Activated CD8-positive, alpha-beta T cell treated with anti-CD3 and anti-CD28 coated beads, Interleukin-2, amount 10 ng/mL, durations not matched to agents 7 days and 5 days (primary cell): ENCODE data around the gene LAG3. TPM values are rescaled to one million over a fixed set of nuclear protein-coding genes. Genes with fewer than 3 reads are reported as not detected.

Experiments
- ATAC-seq: fragments of 150-1000 bp; cut with Tn5 transposase; one replicate; pipeline ENCODE4 v1.10.0; 2021; ENCODE audit warnings: moderate library complexity
- CTCF ChIA-PET: fragments of 350-600 bp; sonication (Branson Sonifier 250); formaldehyde crosslinking; loops from one replicate; lab custom pipeline; 2021; ENCODE audit warnings: antibody characterized with exemption; lab: Charles Lee
- POLR2A ChIA-PET: fragments of 350-600 bp; sonication (Branson Sonifier 250); formaldehyde crosslinking; loops from one replicate; lab custom pipeline; 2021; ENCODE audit warnings: antibody characterized with exemption; lab: Charles Lee
- DNase-seq: peaks from one replicate; pipeline ENCODE4 v3.0.0-alpha.2; 2020
- H3K27ac Mint-ChIP-seq: one replicate; pipeline ENCODE4 v1.8.0; 2021; ENCODE audit warnings: mild to moderate bottlenecking, mixed read lengths
- H3K27me3 Mint-ChIP-seq: one replicate; pipeline ENCODE4 v1.8.0; 2021; ENCODE audit warnings: low read depth, mixed read lengths
- H3K36me3 Mint-ChIP-seq: one replicate; pipeline ENCODE4 v1.8.0; 2021; ENCODE audit warnings: low read depth, mixed read lengths
- H3K4me1 Mint-ChIP-seq: one replicate; pipeline ENCODE4 v1.8.0; 2021; ENCODE audit warnings: low read depth, mixed read lengths
- H3K4me3 Mint-ChIP-seq: one replicate; pipeline ENCODE4 v1.8.0; 2021; ENCODE audit warnings: mild to moderate bottlenecking, mixed read lengths
- H3K9me3 Mint-ChIP-seq: one replicate; pipeline ENCODE4 v1.8.0; 2022; ENCODE audit warnings: mixed read lengths; ENCODE audit not compliant: insufficient read depth
- total RNA-seq, 2 experiments: library from RNA; stranded (reverse); gene quantifications; one replicate each; pipeline ENCODE4 v1.2.3, GENCODE V29; 2021

Gene LAG3
- total RNA-seq, 2 experiments from 2014 or later: 43.0 to 45.2 TPM

DNA sequence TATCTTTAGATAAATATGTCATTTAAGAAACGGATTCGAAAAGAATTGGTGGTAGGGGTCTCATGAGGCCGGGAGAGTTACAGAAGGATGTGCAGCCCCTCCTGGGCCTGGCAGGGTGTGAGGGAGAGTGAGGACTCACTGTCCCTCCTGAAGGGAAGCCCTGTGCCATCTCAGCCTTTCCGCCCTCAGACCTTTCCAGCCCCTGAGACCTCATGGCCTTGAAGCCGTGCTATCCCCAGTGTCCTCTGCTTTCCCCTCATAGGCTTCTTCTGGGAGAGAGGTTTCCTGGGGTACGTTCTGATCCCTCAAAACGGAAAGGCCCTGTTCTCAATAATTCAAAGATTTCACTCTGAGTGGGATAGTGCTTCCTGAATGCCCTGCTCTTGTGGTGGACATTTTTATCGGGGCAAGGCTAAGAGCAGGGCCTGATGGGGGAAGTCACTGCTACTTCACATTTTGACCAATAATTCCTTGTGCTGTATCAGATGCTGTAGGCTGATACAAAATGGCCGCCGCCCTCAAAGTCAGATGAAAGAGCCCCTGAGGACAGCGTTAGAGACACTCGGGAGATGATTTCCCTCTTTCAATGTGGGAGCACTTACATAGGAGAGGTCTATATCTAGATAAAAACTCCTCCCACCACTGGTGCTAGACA lies 18.3 kb downstream of the LAG3 start:
- no peak overlapping the region for H3K27ac Mint-ChIP-seq
- DNase-seq: no peak
- peaks cover 16% of the 10 kb centered on the region for H3K27me3 Mint-ChIP-seq
- CTCF ChIA-PET: interaction anchor here (1.6 to 4.1 kb wide), 6 partner anchors 12 to 46 kb away, joined by 3 to 19 read pairs (median 7); partner anchors contain the start of gene MLF2
- ATAC-seq: no peak
- H3K36me3 Mint-ChIP-seq: no peaks in the 10 kb centered on the region
- POLR2A ChIA-PET: interaction anchor here (1.4 kb wide), 1 partner anchor 24 kb away, joined by 6 read pairs; the partner anchor contains the start of gene PTMS
- H3K9me3 Mint-ChIP-seq: no peaks in the 10 kb centered on the region
- H3K4me3 Mint-ChIP-seq: no peak overlapping the region
- H3K4me1 Mint-ChIP-seq: peaks cover 43% of the 10 kb centered on the region

DNA sequence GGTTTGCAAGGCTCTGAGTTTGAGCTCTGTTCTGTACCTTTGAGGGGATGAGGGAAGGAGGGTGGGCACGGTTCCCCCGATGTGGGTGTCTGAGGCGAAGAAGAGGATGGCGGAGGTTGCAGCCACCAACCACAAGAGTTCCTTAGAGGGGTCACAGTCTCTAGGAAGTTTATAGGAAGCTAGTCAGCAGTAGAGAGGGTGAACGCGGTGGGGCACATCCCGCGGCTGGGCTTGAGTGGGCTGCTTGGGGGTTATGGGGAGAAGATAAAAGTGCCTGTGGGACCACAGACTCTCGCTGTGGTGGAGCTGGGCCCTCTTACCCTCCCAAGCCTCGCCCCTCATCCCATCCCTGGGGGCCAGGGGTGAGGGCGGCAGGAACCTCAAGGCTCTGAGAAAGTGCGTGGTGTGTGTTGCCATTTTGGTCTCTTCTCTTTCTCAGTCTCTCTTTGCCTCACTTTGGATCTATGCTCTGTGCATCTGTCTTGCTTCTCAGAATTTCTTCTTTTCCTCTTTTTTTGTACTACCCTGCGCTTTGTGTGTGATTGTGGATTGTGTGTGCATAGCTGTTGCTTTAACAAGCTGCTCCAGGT lies 19.7 kb downstream of the LAG3 start:
- no peak overlapping the region for H3K4me3 Mint-ChIP-seq
- DNase-seq (no peak), ATAC-seq (no peak)
- H3K27me3 Mint-ChIP-seq: peaks cover 25% of the 10 kb centered on the region
- POLR2A ChIA-PET: interaction anchor here (0.8 to 1.7 kb wide), 5 partner anchors 11 to 146 kb away, joined by 3 to 9 read pairs (median 3); partner anchors contain the start of genes LAG3, TPI1 and ZNF384
- CTCF ChIA-PET: interaction anchor here (0.6 to 2.5 kb wide), 12 partner anchors 11 to 174 kb away, joined by 3 to 21 read pairs (median 4); partner anchors contain the start of genes MLF2, P3H3, PTMS and ZNF384
- H3K4me1 Mint-ChIP-seq: peaks cover 34% of the 10 kb centered on the region
- H3K36me3 Mint-ChIP-seq: no peaks in the 10 kb centered on the region
- H3K9me3 Mint-ChIP-seq: no peaks in the 10 kb centered on the region
- peak overlapping the region; percentile 34 for H3K27ac Mint-ChIP-seq

- Mint-ChIP-seq H3K9me3 (no peaks in the 10 kb centered on the region), H3K27ac (peak overlapping the region; percentile 34), H3K4me3 (peak overlapping the region; percentile 35), H3K36me3 (no peaks in the 10 kb centered on the region), H3K4me1 (peaks cover 30% of the 10 kb centered on the region), H3K27me3 (peaks cover 28% of the 10 kb centered on the region)
- ChIA-PET CTCF (interaction anchor here (0.6 to 2.5 kb wide), 12 partner anchors 12 to 175 kb away, joined by 3 to 21 read pairs (median 4); partner anchors contain the start of genes MLF2, P3H3, PTMS and ZNF384), POLR2A (interaction anchor here (0.8 to 1.7 kb wide), 5 partner anchors 12 to 145 kb away, joined by 3 to 9 read pairs (median 3); partner anchors contain the start of genes LAG3 and ZNF384)
- ATAC-seq (peak; percentile 90), DNase-seq (peak; percentile 69)
Measured at GRCh38 chr12:6792522-6793201, 20.3 kb downstream of the LAG3 start.

DNA sequence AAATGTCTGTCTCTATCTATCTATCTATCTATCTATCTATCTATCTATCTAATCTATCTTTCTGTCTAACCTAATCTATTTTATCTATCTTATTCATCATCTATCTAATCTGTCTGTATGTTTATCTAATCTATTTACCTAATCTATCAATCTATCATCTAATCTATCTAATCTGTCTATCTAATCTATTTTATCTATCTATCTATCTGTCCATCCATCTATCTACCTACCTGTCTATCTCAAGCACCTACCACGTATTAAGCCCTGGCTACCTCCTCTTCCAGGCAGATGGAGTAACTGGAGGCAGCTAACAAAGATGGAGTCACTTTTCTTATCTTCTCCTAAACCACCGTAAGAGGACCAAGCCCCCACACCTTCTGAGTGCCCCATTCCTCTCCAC lies 22.8 kb downstream of the LAG3 start:
- DNase-seq (no peak), ATAC-seq (no peak)
- H3K9me3 Mint-ChIP-seq: no peaks in the 10 kb centered on the region
- no peak overlapping the region for H3K4me3 Mint-ChIP-seq
- H3K36me3 Mint-ChIP-seq: no peaks in the 10 kb centered on the region
- ChIA-PET POLR2A (no interaction called here), CTCF (interaction anchor here (1.2 kb wide), 1 partner anchor 23 kb away, joined by 3 read pairs; the partner anchor contains the start of gene LAG3)
- H3K27ac Mint-ChIP-seq: no peak overlapping the region
- H3K27me3 Mint-ChIP-seq: peaks cover 28% of the 10 kb centered on the region
- H3K4me1 Mint-ChIP-seq: peaks cover 20% of the 10 kb centered on the region

- Mint-ChIP-seq H3K36me3 (no peaks in the 10 kb centered on the region), H3K9me3 (no peaks in the 10 kb centered on the region), H3K4me1 (peaks cover 20% of the 10 kb centered on the region), H3K27me3 (peaks cover 25% of the 10 kb centered on the region), H3K27ac (no peak overlapping the region), H3K4me3 (no peak overlapping the region)
- ATAC-seq (no peak), DNase-seq (no peak)
- ChIA-PET CTCF (interaction anchor here (0.7 to 1.2 kb wide), 4 partner anchors 16 to 42 kb away, joined by 3 to 4 read pairs (median 3); partner anchors contain the start of gene PTMS), POLR2A (no interaction called here)
Measured at GRCh38 chr12:6796576-6796975, 24.3 kb downstream of the LAG3 start.

DNA sequence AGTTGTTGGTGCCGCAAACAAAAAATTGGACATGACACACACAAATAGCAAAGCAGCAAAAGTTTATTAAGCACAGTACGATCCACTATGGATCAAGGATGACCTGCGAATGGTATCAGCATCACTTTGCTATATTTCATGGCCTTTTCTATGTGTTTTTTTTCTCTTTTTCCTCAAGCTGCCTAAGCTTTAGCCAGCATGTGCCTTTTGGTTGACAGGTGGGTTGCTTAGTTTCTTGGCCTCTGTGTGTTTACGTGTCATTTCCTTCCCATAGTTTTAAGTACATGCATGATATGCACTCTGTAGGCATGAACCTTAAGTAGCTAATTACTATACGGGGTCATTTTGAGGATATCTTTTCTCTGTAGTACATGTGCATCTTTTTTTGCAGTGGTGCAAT lies 26.8 kb downstream of the LAG3 start:
- Mint-ChIP-seq H3K4me1 (no peaks in the 10 kb centered on the region), H3K27ac (no peak overlapping the region), H3K36me3 (no peaks in the 10 kb centered on the region), H3K4me3 (no peak overlapping the region), H3K27me3 (peaks cover 23% of the 10 kb centered on the region), H3K9me3 (no peaks in the 10 kb centered on the region)
- POLR2A ChIA-PET: no interaction called here
- CTCF ChIA-PET: no interaction called here
- ATAC-seq (no peak), DNase-seq (no peak)

GRCh38 chr12:6807170-6807569 lies 34.9 kb downstream of the LAG3 start:
- Mint-ChIP-seq H3K4me3 (no peak overlapping the region), H3K27me3 (peaks cover 13% of the 10 kb centered on the region), H3K4me1 (no peaks in the 10 kb centered on the region), H3K36me3 (no peaks in the 10 kb centered on the region), H3K9me3 (no peaks in the 10 kb centered on the region), H3K27ac (no peak overlapping the region)
- DNase-seq (no peak), ATAC-seq (no peak)
- CTCF ChIA-PET: interaction anchor here (1.1 kb wide), 2 partner anchors 15 to 53 kb away, joined by 3 to 4 read pairs; no protein-coding TSS in a partner anchor
- POLR2A ChIA-PET: no interaction called here

- Mint-ChIP-seq H3K27me3 (peaks cover 13% of the 10 kb centered on the region), H3K9me3 (no peaks in the 10 kb centered on the region), H3K4me3 (no peak overlapping the region), H3K4me1 (no peaks in the 10 kb centered on the region), H3K27ac (no peak overlapping the region), H3K36me3 (no peaks in the 10 kb centered on the region)
- no peak for DNase-seq
- CTCF ChIA-PET: interaction anchor here (1.3 to 1.5 kb wide), 2 partner anchors 16 to 43 kb away, joined by 3 to 5 read pairs; partner anchors contain the start of gene PTMS
- POLR2A ChIA-PET: interaction anchor here (0.6 kb wide), 2 partner anchors 28 to 29 kb away, joined by 3 to 4 read pairs; no protein-coding TSS in a partner anchor
- ATAC-seq: no peak
Measured at GRCh38 chr12:6809056-6809455, 36.7 kb downstream of the LAG3 start.

- Mint-ChIP-seq H3K36me3 (no peaks in the 10 kb centered on the region), H3K27ac (no peak overlapping the region)
Measured at GRCh38 chr12:6810758-6811157, 38.4 kb downstream of the LAG3 start.

GRCh38 chr12:6813363-6813762 lies 41.0 kb downstream of the LAG3 start:
- POLR2A ChIA-PET: interaction anchor here (0.6 kb wide), 1 partner anchor 31 kb away, joined by 4 read pairs; no protein-coding TSS in a partner anchor

More at GRCh38 chr12:6810758-6811157, 38.4 kb downstream of the LAG3 start:
- DNase-seq (no peak), ATAC-seq (peak; percentile 27)
- Mint-ChIP-seq H3K27me3 (peaks cover 17% of the 10 kb centered on the region), H3K9me3 (no peaks in the 10 kb centered on the region), H3K4me1 (no peaks in the 10 kb centered on the region), H3K4me3 (no peak overlapping the region)
- POLR2A ChIA-PET: interaction anchor here (0.9 kb wide), 1 partner anchor 171 kb away, joined by 3 read pairs; no protein-coding TSS in a partner anchor
- CTCF ChIA-PET: interaction anchor here (0.6 to 1.4 kb wide), 6 partner anchors 15 to 265 kb away, joined by 3 to 5 read pairs (median 3); partner anchors contain the start of gene MLF2

GRCh38 chr12:6816598-6816997 lies 44.3 kb downstream of the LAG3 start:
- ChIA-PET POLR2A (no interaction called here), CTCF (interaction anchor here (1.1 kb wide), 1 partner anchor 38 kb away, joined by 3 read pairs; no protein-coding TSS in a partner anchor)
- Mint-ChIP-seq H3K27me3 (peaks cover 20% of the 10 kb centered on the region), H3K4me3 (no peak overlapping the region), H3K36me3 (no peaks in the 10 kb centered on the region), H3K4me1 (peaks cover 9% of the 10 kb centered on the region), H3K27ac (no peak overlapping the region), H3K9me3 (no peaks in the 10 kb centered on the region)
- ATAC-seq (no peak), DNase-seq (no peak)

More at GRCh38 chr12:6813363-6813762, 41.0 kb downstream of the LAG3 start:
- no peaks in the 10 kb centered on the region for H3K36me3 Mint-ChIP-seq
- ATAC-seq (no peak), DNase-seq (no peak)
- CTCF ChIA-PET: interaction anchor here (0.9 to 2.2 kb wide), 5 partner anchors 11 to 79 kb away, joined by 3 to 8 read pairs (median 3); partner anchors contain the start of gene MLF2
- peaks cover 14% of the 10 kb centered on the region for H3K27me3 Mint-ChIP-seq
- H3K4me3 Mint-ChIP-seq: no peak overlapping the region
- H3K9me3 Mint-ChIP-seq: no peaks in the 10 kb centered on the region
- no peaks in the 10 kb centered on the region for H3K4me1 Mint-ChIP-seq
- H3K27ac Mint-ChIP-seq: no peak overlapping the region
